HG03064 (cell line): ENCODE results near the gene WDR81.

Experiments
- ATAC-seq: cut with Tn5 transposase; IDR thresholded peaks from one replicate; pipeline ENCODE4 v1.9.1; 2021; ENCODE audit warnings: low read depth; ENCODE audit not compliant: unreplicated experiment

The WDR81 gene

DNA sequence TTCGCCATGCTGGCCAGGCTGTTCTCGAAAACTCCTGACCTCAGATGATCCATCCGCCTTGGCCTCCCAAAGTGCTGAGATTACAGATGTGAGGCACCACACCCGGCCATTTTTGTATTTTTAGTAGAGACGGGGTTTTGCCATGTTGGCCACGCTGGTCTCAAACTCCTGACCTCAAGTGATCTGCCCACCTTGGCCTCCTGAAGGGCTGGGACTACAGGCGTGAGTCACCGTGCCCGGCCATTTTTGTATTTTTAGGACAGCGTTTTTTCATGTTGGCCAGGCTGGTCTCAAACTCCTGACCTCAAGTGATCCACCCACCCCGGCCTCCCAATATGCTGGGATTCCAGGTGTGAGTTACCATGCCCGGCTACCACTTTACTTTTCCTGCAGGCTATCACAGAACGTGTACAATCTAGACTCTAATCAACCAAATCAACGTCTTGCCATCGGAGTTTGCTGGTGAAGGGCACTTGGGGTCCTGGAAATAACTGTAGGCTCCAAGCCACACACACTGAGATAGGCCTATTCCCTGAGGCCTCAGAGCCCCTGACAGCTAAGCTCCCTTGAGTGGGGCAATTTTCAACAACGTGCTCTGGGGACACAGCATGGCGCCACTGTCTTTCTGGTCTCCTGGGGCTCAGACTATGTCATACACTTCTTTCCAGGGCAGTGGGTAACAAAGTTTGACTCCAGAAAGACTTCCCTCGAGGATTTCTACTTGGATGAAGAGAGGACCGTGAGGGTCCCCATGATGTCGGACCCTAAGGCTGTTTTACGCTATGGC lies 50.1 kb downstream of the WDR81 start:
- no peak for ATAC-seq

DNA sequence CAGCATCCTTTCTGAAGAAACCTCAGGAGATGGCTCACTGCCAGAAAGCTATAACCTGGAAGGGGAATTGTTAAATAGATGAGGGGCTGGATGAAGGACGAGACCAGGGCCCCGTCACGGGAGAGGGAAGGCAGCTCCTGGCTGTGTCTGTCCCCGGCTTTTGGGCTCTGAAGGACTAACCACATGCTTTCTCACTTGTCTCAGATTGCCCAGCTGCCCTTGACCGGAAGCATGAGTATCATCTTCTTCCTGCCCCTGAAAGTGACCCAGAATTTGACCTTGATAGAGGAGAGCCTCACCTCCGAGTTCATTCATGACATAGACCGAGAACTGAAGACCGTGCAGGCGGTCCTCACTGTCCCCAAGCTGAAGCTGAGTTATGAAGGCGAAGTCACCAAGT lies 51.8 kb downstream of the WDR81 start:
- ATAC-seq, result no peak

DNA sequence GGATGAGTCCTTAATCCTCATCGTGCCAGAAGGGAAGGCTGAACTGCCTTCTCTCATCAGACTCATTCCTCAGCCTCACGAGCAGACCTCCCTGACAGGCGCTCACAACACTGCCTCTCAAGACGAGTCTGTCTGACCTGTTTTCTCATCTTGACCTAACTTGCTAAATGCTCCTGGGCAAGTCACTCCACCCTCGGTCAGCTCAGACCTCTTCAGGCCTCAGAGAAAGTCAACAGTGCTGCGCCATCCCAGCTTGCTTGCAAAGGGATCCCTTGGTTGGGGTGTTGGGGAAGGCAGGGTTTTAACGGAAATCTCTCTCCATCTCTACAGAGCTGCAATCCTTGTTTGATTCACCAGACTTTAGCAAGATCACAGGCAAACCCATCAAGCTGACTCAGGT lies 52.4 kb downstream of the WDR81 start:
- no peak for ATAC-seq

DNA sequence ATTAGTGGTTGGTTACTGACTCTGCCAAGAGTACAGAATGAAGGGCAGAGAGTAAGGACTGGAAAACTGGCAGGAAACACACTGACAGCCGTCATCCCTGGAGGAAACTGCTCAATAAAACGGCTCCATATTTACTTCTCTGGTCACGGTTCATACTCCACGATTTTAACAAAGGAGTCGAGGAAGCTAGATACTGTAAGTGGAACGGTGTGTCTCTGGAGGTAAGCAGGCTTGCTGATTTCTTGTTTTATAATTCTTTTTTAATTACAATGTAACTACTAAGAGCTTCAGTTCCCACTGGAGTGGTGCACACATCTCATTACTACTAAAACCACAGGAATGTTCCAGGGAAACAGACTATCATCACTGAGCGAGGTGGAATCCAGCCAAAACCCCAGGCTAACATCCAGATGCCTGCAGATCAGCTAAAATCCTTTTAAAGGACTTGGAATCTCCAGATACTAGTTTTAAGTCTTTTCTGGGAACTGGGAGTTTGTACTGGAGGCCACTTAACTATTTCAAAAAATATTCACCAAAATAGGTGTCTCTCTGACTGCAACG lies 55.1 kb downstream of the WDR81 start:
- no peak for ATAC-seq

DNA sequence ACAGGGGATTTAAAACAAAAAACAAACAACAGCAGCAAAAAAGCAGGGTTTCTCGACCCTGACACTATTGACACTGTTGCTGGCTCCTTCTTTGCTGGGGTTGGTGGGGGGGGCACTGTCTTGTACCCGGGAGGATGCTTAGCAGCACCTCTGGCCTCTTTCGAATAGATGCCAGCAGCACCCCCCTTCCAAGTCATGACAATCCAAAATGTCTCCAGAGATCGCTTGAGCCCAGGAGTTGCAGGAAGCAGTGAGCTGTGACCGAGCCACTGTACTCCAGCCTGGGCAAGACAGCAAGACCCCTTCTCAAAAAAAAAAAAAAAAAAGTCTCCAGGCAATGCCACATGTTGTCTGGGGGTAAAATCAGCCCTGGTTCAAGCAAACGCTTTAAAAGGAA lies 57.7 kb downstream of the WDR81 start:
- no peak for ATAC-seq

DNA sequence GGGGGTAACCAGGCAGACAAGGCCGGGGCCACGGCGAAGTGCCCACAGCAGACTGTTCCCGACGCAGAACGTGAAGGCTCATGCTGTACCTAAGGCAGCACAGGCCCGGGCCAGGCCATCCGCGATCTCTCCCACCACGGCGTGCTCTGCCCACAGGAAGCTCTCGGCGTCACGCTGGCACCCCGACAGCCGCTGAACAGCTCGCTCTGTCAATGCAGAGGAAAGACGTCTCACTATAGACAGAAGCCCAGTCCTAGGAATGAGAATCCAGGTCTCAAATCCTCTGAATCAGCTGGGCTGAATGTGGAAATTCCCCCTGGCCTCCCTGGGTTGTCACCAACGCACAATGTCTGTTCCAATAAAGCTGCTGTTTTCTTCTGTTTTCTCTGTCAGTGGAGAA lies 58.8 kb downstream of the WDR81 start:
- ATAC-seq, result no peak

DNA sequence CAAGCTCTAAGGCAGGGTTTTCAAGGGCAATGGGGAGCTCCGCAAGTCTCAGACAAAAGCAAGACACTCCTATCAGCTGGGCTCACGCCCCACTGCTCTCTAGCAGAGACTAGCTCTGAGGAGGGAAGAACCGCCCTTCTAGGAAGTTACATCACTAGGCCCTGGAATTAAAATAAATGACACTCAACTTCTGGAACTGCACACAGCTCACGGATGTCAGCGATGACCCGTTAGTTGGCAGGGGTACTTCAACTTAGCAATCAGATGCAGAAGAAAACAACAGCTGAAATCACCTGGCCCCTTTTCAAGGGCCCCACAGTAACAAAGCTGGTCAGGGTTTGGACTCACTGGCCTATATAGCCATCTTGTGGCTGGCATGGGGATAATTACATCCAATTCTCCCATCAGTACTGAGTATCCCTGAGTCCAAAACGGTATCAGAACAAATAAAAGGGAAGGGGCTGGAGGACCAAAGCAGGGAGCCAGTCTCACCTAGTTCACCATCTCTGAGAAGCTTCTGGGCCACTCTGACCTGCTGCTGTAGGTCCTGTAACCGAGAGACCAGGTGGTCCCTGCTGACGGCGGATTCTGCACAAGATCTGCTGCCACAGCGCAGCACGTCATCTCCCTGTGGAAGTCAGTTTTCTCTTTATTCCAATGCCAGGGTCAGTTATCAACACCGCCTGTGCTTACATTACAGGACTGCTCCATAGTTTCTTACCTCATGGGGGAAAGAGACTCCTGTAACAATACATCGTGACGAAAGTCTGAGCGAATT lies 59.5 kb downstream of the WDR81 start:
- no peak for ATAC-seq

DNA sequence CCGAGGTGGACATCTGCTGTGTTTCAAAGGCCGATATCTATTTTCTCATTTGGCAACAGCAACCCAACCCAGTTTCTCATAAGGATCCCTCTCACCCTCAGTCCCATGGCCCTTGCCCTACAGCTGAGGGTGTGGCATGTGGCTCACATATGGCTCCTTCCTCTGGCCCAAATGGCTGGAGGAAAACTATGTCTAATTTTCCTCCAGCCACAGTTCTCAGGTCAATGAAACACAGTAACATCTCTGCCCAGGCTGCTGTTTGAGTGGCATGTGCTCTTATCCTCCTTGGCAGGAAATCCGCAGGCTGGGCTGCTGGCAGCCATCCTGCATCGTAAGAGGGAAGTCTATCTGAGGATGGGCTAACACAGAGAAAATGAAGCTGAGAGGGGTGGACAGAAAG lies 61.4 kb downstream of the WDR81 start:
- ATAC-seq, result no peak

DNA sequence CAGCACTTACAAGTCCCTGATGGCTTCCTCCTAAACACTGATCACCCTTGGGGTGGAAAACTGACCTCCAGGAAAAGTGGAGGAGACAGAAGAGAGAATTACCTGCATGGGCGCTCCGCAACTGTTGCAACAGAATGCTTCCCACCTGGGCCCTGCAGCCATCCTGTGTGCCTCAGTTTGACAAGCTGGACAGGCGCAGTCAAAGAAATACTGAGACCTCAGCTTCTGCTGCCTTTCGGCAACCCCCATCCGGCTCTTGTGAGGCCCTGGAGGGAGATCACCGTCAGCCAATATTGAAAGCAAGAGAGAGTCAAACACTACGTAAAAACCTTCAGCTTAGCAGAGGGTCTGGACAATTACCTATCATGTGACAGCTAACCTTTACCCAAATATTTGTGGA lies 62.2 kb downstream of the WDR81 start:
- no peak for ATAC-seq

DNA sequence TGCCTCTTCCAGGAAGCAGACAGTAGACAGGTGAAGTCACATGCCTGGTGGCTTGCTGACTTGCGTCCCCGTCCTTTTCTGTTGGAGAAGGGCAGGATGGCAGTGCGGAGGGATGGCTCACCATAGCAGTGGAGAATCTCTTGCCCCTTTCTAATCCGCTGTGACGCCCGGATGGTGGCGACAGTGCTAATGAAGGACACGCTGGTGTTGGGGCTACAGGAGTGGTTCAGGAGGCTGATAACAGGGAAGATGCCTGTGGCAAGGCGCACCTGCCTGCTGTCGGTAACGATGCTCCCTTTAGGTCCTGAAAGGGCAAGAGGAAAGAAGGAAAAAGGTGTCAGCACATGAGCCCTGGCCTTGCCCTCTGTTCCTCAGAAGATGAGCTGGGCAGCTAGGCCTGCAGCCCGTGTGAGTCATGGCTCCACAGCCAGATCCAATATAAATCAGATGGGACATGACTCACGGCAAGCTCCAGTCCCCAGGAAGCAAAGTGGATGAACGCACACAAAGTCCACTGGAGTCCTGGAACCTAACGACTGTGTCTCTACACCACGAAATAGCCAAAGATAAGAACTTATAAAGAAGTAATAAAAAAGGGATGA lies 62.9 kb downstream of the WDR81 start:
- ATAC-seq, result no peak
